ENCODE results near the gene TRIL. TPM values are rescaled to one million over a fixed set of nuclear protein-coding genes. Genes with fewer than 3 reads are reported as not detected.

Gene TRIL
- total RNA-seq, 4 donors from 2014 or later = 0.89 to 3.9 (median 1.9) TPM

DNA sequence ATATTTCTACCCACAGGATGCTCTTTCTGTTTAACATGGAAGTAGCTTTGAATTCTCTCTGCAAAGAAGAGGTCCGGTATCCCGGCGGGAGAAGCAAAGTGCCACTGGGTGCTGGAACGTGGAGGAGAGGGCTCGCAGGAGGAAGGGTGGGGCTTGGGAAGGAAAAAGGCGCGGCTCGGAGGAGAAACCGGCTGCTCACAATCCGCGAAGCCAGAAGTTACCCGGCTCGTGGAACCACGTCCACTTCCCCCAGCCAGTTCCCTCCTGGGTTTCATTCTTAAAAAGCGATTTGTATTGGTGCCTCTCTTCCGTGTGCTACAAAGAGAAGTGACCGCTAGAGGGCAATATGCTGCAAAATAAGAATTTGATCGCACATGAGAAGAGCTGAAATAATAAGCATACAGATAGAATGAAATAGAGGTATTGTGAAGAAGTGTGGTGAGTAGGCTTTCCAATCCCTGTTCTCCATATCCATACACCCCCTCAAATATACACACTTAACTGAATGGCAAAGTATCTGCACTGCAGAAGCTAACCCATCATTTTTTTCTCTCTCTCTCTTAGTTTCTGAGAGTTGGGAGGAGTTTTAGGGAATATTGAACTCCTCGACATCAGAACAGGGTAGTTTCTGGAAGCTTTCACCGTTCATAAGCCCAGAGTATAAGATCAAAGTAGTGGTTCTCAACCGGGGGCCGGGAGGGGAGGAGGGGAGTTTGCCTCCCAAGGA, 31.1 kb downstream of the TRIL start:
- intact Hi-C loops (cut with DNase I; ENCODE audit: low total_unique reads) = loop anchor here (2.0 kb wide), 1 partner anchor 482 kb away; no protein-coding TSS in a partner anchor
- WGBS, 2 donors = 3 to 4% methylated on average over 22 of the region's 22 CpGs
- no peak for TF ChIP-seq POLR2A (IDR thresholded peaks at IDR 0.05)
- TF ChIP-seq, protein P1, sequence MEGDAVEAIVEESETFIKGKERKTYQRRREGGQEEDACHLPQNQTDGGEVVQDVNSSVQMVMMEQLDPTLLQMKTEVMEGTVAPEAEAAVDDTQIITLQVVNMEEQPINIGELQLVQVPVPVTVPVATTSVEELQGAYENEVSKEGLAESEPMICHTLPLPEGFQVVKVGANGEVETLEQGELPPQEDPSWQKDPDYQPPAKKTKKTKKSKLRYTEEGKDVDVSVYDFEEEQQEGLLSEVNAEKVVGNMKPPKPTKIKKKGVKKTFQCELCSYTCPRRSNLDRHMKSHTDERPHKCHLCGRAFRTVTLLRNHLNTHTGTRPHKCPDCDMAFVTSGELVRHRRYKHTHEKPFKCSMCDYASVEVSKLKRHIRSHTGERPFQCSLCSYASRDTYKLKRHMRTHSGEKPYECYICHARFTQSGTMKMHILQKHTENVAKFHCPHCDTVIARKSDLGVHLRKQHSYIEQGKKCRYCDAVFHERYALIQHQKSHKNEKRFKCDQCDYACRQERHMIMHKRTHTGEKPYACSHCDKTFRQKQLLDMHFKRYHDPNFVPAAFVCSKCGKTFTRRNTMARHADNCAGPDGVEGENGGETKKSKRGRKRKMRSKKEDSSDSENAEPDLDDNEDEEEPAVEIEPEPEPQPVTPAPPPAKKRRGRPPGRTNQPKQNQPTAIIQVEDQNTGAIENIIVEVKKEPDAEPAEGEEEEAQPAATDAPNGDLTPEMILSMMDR (IDR thresholded peaks at IDR 0.05) = peak in 1 of 3 donors; percentile 61
- no peak overlapping the region for H3K4me3 ChIP-seq (ENCODE audit: low read depth, poor library complexity, severe bottlenecking)
- peak; percentile 80 to 92 for DNase-seq (ENCODE audit: low spot score in 2 of 2)

- no peak overlapping the region for H3K4me3 ChIP-seq (ENCODE audit: low read depth, poor library complexity, severe bottlenecking)
- intact Hi-C loops (cut with DNase I; ENCODE audit: low total_unique reads) = no loop called here
- WGBS, 2 donors = 5 to 8% methylated on average over 7 of the region's 7 CpGs
- DNase-seq (ENCODE audit: low spot score in 2 of 2) = peak; percentile 45 to 91
- no peak for TF ChIP-seq POLR2A (IDR thresholded peaks at IDR 0.05)
- TF ChIP-seq, protein P1 (IDR thresholded peaks at IDR 0.05) = peak in 1 of 3 donors; percentile 78
These were observed 35.4 kb downstream of the TRIL start for GRCh38 chr7:28922624-28923331.

DNA sequence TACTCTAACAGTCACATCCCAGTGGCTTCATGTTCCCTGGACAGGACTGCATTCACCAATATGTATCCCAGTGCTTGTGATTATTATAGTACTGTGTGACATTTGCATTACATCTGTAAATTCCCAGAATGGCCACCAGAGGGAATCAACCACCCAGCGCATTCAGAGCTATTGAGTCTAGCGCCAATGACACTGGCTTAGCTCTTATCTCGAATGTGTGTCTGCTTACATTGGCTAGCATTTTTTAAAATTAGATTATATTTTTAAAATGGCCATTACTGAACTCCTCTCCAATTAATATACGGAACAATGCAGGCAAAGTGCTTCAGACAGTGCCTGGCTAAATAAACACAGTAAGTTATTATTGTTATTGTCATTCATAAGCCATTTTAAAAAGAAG, 36.3 kb downstream of the TRIL start:
- DNase-seq (ENCODE audit: low spot score in 2 of 2) = peak in 1 of 2 donors; percentile 59
- intact Hi-C loops (cut with DNase I; ENCODE audit: low total_unique reads) = no loop called here
- H3K4me3 ChIP-seq (ENCODE audit: low read depth, poor library complexity, severe bottlenecking) = no peak overlapping the region
- WGBS, 2 donors = 0 to 1% methylated on average over 4 of the region's 4 CpGs
- TF ChIP-seq, protein P1 (IDR thresholded peaks at IDR 0.05) = peak in 1 of 3 donors; percentile 73
- no peak for TF ChIP-seq POLR2A (IDR thresholded peaks at IDR 0.05)

DNA sequence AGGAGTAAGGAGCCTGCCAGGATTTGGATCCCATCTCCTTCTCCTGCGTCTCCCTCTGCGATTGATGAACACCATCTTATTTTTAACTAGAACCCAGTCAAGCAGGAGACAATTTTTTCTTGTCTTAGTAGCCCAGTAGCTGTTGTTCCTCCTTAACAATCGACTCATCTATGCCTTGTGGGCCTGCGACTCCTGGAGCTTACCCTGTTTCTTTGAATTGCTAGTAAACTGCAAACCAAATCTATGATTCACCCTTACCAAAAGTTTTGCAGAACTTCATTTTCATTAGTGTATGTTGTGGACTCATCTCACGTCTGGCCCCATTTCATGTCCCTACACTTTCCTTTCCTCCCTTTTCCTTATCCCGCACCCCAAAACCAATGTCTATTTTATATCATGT, 37.7 kb downstream of the TRIL start:
- 92% methylated on average over 6 of the region's 6 CpGs for WGBS, 2 donors

GRCh38 chr7:28919510-28919909, 38.6 kb downstream of the TRIL start:
- intact Hi-C loops (cut with DNase I; ENCODE audit: low total_unique reads) = no loop called here
- H3K4me3 ChIP-seq (ENCODE audit: low read depth, poor library complexity, severe bottlenecking) = no peak overlapping the region
- WGBS, 2 donors = 64 to 66% methylated on average over 9 of the region's 9 CpGs
- TF ChIP-seq, protein P1 (IDR thresholded peaks at IDR 0.05) = no peak
- no peak for TF ChIP-seq POLR2A (IDR thresholded peaks at IDR 0.05)
- no peak for DNase-seq (ENCODE audit: low spot score in 2 of 2)

More for the DNA sequence above, 37.7 kb downstream of the TRIL start:
- TF ChIP-seq, protein P1 (IDR thresholded peaks at IDR 0.05) = no peak
- TF ChIP-seq POLR2A (IDR thresholded peaks at IDR 0.05) = no peak
- no peak overlapping the region for H3K4me3 ChIP-seq (ENCODE audit: low read depth, poor library complexity, severe bottlenecking)
- intact Hi-C loops (cut with DNase I; ENCODE audit: low total_unique reads) = no loop called here
- DNase-seq (ENCODE audit: low spot score in 2 of 2) = no peak
